Adrenal gland (tissue), 12 donors: ENCODE data around the gene USP1. TPM values are rescaled to one million over a fixed set of nuclear protein-coding genes. Genes with fewer than 3 reads are reported as not detected.

Experiments
- DNase-seq, 7 donors: peaks; one replicate each; pipeline ENCODE4 v3.0.0-alpha.2; 2019 to 2020
- H3K27ac ChIP-seq, 5 donors: fragments of 200-600 bp; sonication (generic) in 4 of 5; 1 replicate in 3 of 5; 2 replicates in 2 of 5; pipeline versions ENCODE4 v1.5.1 to v1.8.0; 2016 to 2020; ENCODE audit warnings: mild to moderate bottlenecking in 1 of 5
- H3K27me3 ChIP-seq: fragments of 200-600 bp; 2 replicates; pipeline ENCODE4 v1.8.0; 2021
- H3K36me3 ChIP-seq, 2 donors: fragments of 200-600 bp; replicated peaks in 1 of 2; 1 replicate in 1 of 2; 2 replicates in 1 of 2; pipeline versions ENCODE4 v1.5.1 to v1.8.0; 2018 to 2022
- H3K4me1 ChIP-seq, 2 donors: fragments of 200-600 bp; replicated peaks in 1 of 2; 1 replicate in 1 of 2; 2 replicates in 1 of 2; pipeline versions ENCODE4 v1.5.1 to v1.8.0; 2018 to 2021
- H3K4me3 ChIP-seq, 4 donors: fragments of 200-600 bp; sonication (generic) in 3 of 4; one replicate each; pipeline ENCODE4 v1.5.1; 2016 to 2018
- H3K9me3 ChIP-seq, 3 donors: fragments of 200-600 bp; sonication (generic) in 1 of 3; replicated peaks in 1 of 3; 1 replicate in 2 of 3; 2 replicates in 1 of 3; pipeline versions ENCODE4 v1.5.1 to v1.8.0; 2016 to 2021
- POLR2A ChIP-seq, 2 donors: fragments of 450-650 bp; IDR thresholded peaks; one replicate each; pipeline ENCODE4 v1.6.1; 2017; ENCODE audit warnings: antibody characterized with exemption in 2 of 2, mild to moderate bottlenecking in 2 of 2, moderate library complexity in 1 of 2
- WGBS, 4 donors: extraction: QIAGEN DNeasy Blood & Tissue Kit in 2 of 4; methylation state at CpG; one replicate each; pipeline versions ENCODE4 v1.1.5 to v1.1.7; 2013 to 2017; 5-methylcytosine and 5-hydroxymethylcytosine counted together
- intact Hi-C, 2 donors: fragments of 100-400 bp; cut with DNase I; formaldehyde crosslinking; loops; one replicate each; pipeline versions ENCODE4 v1.14.1 to v1.15.0; 2022 to 2023
- polyA plus RNA-seq, 3 donors: library from polyadenylated mRNA; stranded (reverse); fragments of 200-250 nt in 2 of 3; fragments of 350-450 nt in 1 of 3; fragmentation: Illumina TruSeq in 1 of 3; extraction: RNeasy Lipid Tissue Mini Kit (QIAGEN cat#74804) in 1 of 3; gene quantifications; one replicate each; pipeline ENCODE4 v1.2.3, GENCODE V29; 2013 to 2014
- total RNA-seq, 9 donors: library from RNA; depleted of rRNA in 4 of 9; stranded (reverse); fragments of >200 nt in 4 of 9; fragments of 120-200 nt in 1 of 9; fragmentation: NEBNext Ultra II Directional in 1 of 9; extraction: Animal tissue kit (Norgen Biotek cat#: 25700) in 1 of 9; gene quantifications; one replicate each; pipeline versions ENCODE4 v1.1.0 to v1.2.4, GENCODE V29; 2013 to 2023
- TF ChIP-seq, protein P1 (sequence below), 6 experiments: fragments of 450-650 bp in 4 of 6; fragments of 200-600 bp in 2 of 6; sonication (generic) in 1 of 6; IDR thresholded peaks; 1 replicate in 5 of 6; 2 replicates in 1 of 6; pipeline versions ENCODE4 v1.5.1 to v1.8.0; 2016 to 2021; ENCODE audit warnings: antibody characterized with exemption in 6 of 6, mild to moderate bottlenecking in 2 of 6, moderate library complexity in 1 of 6
- donor health status: healthy with polysubstance abuse.
- donor health status: Bipolar disorder and iron deficiency.
- donor health status: DM: yes; HTN: yes; CAD: no.
- donor health status: DM: no; HTN: no; CAD: no.
- donor health status: DM: no; HTN: no; CAD: no.
- donor health status: DM: yes; HTN: yes; CAD: no.

Gene USP1
- total and polyA plus RNA-seq, 12 donors: 4.1 to 26.1 (median 17.0) TPM

DNA sequence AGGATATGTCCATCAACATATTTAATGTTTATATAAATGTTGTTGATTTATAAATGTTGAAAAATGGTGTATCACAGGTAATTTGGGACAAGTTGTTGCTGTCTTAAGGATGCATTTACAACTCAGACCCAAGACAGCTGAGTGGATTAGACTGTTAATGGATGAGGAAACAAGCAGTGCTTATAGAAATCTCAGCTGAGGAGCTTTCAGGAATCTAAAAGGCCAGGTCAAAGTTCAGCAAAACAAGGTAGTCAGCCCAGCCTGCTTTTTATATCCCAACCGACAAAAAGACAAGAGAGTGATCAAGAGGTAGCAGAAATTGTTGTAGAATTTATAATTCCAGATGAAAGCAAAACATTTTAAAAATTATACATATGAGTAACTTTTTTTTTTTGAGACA, 16.6 kb upstream of the USP1 start:
- Histone ChIP-seq H3K4me3 (no peak overlapping the region), H3K27me3 (no peaks in the 10 kb centered on the region), H3K27ac (no peak overlapping the region), H3K4me1 (no peaks in the 10 kb centered on the region), H3K36me3 (no peaks in the 10 kb centered on the region), H3K9me3 (no peaks in the 10 kb centered on the region)
- intact Hi-C loops: no loop called here
- no peak for TF ChIP-seq POLR2A (IDR thresholded peaks at IDR 0.05)
- TF ChIP-seq, protein P1, sequence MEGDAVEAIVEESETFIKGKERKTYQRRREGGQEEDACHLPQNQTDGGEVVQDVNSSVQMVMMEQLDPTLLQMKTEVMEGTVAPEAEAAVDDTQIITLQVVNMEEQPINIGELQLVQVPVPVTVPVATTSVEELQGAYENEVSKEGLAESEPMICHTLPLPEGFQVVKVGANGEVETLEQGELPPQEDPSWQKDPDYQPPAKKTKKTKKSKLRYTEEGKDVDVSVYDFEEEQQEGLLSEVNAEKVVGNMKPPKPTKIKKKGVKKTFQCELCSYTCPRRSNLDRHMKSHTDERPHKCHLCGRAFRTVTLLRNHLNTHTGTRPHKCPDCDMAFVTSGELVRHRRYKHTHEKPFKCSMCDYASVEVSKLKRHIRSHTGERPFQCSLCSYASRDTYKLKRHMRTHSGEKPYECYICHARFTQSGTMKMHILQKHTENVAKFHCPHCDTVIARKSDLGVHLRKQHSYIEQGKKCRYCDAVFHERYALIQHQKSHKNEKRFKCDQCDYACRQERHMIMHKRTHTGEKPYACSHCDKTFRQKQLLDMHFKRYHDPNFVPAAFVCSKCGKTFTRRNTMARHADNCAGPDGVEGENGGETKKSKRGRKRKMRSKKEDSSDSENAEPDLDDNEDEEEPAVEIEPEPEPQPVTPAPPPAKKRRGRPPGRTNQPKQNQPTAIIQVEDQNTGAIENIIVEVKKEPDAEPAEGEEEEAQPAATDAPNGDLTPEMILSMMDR (IDR thresholded peaks at IDR 0.05): no peak
- no peak for DNase-seq
- 82 to 92% (median 88%) methylated on average over 1 of the region's 1 CpG for WGBS, 4 donors

- intact Hi-C loops: no loop called here
- Histone ChIP-seq H3K36me3 (no peaks in the 10 kb centered on the region), H3K27me3 (no peaks in the 10 kb centered on the region), H3K4me1 (no peaks in the 10 kb centered on the region), H3K9me3 (no peaks in the 10 kb centered on the region), H3K27ac (no peak overlapping the region), H3K4me3 (no peak overlapping the region)
- no peak for DNase-seq
- WGBS, 4 donors: 90 to 94% (median 94%) methylated on average over 14 of the region's 14 CpGs
- TF ChIP-seq, protein P1 (IDR thresholded peaks at IDR 0.05): no peak
- no peak for TF ChIP-seq POLR2A (IDR thresholded peaks at IDR 0.05)
These were observed 13.1 kb upstream of the USP1 start for GRCh38 chr1:62423580-62424242.

DNA sequence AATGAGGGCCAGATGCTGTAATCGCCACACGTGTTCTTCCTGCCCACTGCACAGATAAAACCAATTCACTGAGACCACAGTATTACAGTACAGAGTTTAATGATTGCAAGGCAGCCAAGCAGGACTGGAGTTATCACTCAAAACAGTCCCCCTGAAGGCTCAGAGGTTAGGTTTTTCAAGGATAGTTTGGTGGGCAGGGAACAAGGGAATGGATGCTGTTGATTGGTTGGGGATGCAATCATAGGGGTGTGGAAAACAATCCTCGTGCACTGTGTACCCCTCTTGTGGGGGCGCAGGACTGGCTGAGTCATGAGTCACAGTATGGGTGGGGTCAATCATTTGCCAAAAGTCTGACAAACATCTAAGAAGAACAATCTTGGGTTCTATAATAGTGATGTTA, 12.4 kb upstream of the USP1 start:
- DNase-seq: no peak
- 72 to 81% (median 76%) methylated on average over 4 of the region's 4 CpGs for WGBS, 4 donors
- H3K36me3 ChIP-seq: no peaks in the 10 kb centered on the region

DNA sequence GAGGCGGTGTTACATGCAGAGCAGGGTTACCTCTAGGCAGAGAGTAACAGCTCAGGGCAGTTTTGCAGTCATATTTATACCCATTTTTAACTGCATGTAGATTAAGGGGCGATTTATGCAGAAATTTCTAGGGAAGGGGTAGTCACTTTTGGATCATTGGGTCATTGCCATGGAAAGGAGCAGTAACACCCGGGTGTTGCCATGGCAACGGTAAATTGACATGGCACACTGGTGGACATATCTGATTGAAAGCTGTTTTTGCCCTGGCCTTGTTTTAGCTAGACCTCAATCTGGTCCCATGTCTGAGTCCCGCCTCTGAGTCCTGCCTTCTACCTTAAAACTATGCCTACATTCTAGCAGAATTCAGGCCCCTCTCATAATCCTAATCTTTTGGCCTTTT, 11.8 kb upstream of the USP1 start:
- 77 to 82% (median 80%) methylated on average over 5 of the region's 5 CpGs for WGBS, 4 donors
- no peak for DNase-seq

More for the DNA sequence above, 12.4 kb upstream of the USP1 start:
- no peak for TF ChIP-seq POLR2A (IDR thresholded peaks at IDR 0.05)
- TF ChIP-seq, protein P1 (IDR thresholded peaks at IDR 0.05): no peak
- Histone ChIP-seq H3K27me3 (no peaks in the 10 kb centered on the region), H3K27ac (no peak overlapping the region), H3K4me3 (no peak overlapping the region), H3K9me3 (no peaks in the 10 kb centered on the region), H3K4me1 (no peaks in the 10 kb centered on the region)
- intact Hi-C loops: no loop called here

More for the DNA sequence above, 11.8 kb upstream of the USP1 start:
- H3K27me3 ChIP-seq: no peaks in the 10 kb centered on the region
- intact Hi-C loops: no loop called here
- no peaks in the 10 kb centered on the region for H3K9me3 ChIP-seq
- TF ChIP-seq, protein P1 (IDR thresholded peaks at IDR 0.05): no peak
- TF ChIP-seq POLR2A (IDR thresholded peaks at IDR 0.05): no peak
- no peaks in the 10 kb centered on the region for H3K4me1 ChIP-seq
- no peak overlapping the region for H3K4me3 ChIP-seq
- no peak overlapping the region for H3K27ac ChIP-seq
- no peaks in the 10 kb centered on the region for H3K36me3 ChIP-seq
